Erythroblast (primary cell): ENCODE results near the gene LIAS.

ENCODE experiments used
- GATA1 ChIP-seq: IDR thresholded peaks from 2 replicates; pipeline ENCODE4 v1.6.1; 2011; ENCODE audit warnings: low read depth, mild to moderate bottlenecking, control low read depth, low read length, moderate library complexity
- POLR2A ChIP-seq: IDR thresholded peaks from 2 replicates; pipeline ENCODE4 v1.6.1; 2011; ENCODE audit warnings: mild to moderate bottlenecking, low read length

DNA sequence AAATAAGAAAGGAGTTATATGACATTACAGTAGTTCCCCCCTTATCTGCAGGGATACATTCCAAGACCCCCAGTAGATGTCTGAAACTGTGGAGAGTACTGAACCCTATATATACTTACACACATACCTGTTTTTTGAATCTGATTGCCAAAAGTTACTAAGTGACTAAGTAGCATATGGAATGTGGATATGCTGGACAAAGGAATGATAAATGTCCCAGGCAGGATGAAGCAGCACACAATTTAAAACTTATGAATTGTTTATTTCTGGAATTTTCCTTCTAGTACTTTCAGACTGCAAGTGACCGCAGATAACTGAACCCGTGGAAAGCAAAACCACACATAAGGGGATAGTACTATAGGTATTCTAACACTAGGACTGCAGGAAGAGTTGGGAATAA lies 45.7 kb downstream of the LIAS start:
- TF ChIP-seq POLR2A, result no peak
- no peak for TF ChIP-seq GATA1
